Liver (tissue), 3 donors: ENCODE measurements around the gene MYRFL.

Source experiments
- GABPA ChIP-seq, 2 donors: IDR thresholded peaks in 1 of 2; conservative IDR thresholded peaks in 1 of 2; 2 replicates each; pipeline ENCODE4 v1.6.1; 2016; ENCODE audit warnings: antibody characterized with exemption in 2 of 2, mild to moderate bottlenecking in 1 of 2, moderate library complexity in 1 of 2
- JUND ChIP-seq, 2 donors: IDR thresholded peaks; 2 replicates each; pipeline ENCODE4 v1.6.1; 2016; ENCODE audit warnings: antibody characterized with exemption in 2 of 2
- RAD21 ChIP-seq, 2 donors: IDR thresholded peaks; 2 replicates each; pipeline ENCODE4 v1.6.1; 2016; ENCODE audit warnings: antibody characterized with exemption in 2 of 2, mild to moderate bottlenecking in 2 of 2
- TAF1 ChIP-seq: conservative IDR thresholded peaks from 2 replicates; pipeline ENCODE4 v1.6.1; 2016; ENCODE audit warnings: antibody characterized with exemption, mild to moderate bottlenecking
- YY1 ChIP-seq: IDR thresholded peaks from 2 replicates; pipeline ENCODE4 v1.6.1; 2016; ENCODE audit warnings: antibody characterized with exemption, mild to moderate bottlenecking
- TF ChIP-seq, protein P1 (sequence below): fragments of 150-350 bp; IDR thresholded peaks from 2 replicates; pipeline ENCODE4 v1.5.1; 2017; ENCODE audit warnings: improper control_type of control experiment, low read depth, low read length; ENCODE audit not compliant: missing input control
- donor health status: healthy.
- donor health status: healthy.

DNA sequence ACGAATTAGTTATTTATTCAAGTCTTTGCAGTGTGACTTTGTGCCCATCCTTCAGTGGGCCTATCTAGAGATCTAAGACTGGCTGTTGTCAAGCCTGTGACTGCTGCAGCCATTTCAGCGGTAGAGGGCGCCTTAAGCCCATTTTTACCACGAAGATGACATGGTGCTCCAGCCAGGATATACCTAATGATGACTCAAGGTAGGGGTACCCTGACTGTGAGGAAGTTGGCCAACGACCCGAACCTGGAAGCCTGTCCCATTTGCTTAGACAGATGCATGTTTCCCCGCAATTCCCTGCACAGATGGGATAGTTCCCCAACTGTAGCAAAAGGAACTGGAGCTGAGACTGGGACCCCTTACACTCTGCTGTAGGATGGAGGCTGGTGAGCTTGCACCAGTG is 45.1 kb upstream of the MYRFL start:
- TF ChIP-seq, protein P1, sequence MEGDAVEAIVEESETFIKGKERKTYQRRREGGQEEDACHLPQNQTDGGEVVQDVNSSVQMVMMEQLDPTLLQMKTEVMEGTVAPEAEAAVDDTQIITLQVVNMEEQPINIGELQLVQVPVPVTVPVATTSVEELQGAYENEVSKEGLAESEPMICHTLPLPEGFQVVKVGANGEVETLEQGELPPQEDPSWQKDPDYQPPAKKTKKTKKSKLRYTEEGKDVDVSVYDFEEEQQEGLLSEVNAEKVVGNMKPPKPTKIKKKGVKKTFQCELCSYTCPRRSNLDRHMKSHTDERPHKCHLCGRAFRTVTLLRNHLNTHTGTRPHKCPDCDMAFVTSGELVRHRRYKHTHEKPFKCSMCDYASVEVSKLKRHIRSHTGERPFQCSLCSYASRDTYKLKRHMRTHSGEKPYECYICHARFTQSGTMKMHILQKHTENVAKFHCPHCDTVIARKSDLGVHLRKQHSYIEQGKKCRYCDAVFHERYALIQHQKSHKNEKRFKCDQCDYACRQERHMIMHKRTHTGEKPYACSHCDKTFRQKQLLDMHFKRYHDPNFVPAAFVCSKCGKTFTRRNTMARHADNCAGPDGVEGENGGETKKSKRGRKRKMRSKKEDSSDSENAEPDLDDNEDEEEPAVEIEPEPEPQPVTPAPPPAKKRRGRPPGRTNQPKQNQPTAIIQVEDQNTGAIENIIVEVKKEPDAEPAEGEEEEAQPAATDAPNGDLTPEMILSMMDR = peak; percentile 18
- TF ChIP-seq RAD21 (IDR thresholded peaks at IDR 0.05) (peak; percentile 44 to 63), TAF1 (no peak), YY1 (no peak), GABPA (IDR thresholded peaks at IDR 0.05 in 1 of 2, conservative IDR thresholded peaks at IDR 0.05 in 1 of 2) (no peak), JUND (IDR thresholded peaks at IDR 0.05) (no peak)
